ENCODE measurements around the gene PPM1M.

Gene PPM1M

GRCh38 chr3:52294320-52295150 lies 49.0 kb downstream of the PPM1M start:
- TF ChIP-seq CSRNP3 (CRISPR knock-in tag; IDR thresholded peaks at IDR 0.05) (no peak), OSR1 (CRISPR knock-in tag; IDR thresholded peaks at IDR 0.05) (no peak), ZFP3 (CRISPR knock-in tag; IDR thresholded peaks at IDR 0.05) (no peak), ZC3H10 (CRISPR knock-in tag; IDR thresholded peaks at IDR 0.05) (no peak), SNAI2 (CRISPR knock-in tag; IDR thresholded peaks at IDR 0.05) (no peak), ISL1 (CRISPR knock-in tag; IDR thresholded peaks at IDR 0.05) (no peak), CREB5 (CRISPR knock-in tag; IDR thresholded peaks at IDR 0.05; ENCODE audit: low read depth) (no peak), ZFP30 (CRISPR knock-in tag; IDR thresholded peaks at IDR 0.05) (no peak), TOX (CRISPR knock-in tag; IDR thresholded peaks at IDR 0.05; ENCODE audit: borderline replicate concordance) (no peak), GLIS3 (CRISPR knock-in tag; IDR thresholded peaks at IDR 0.05) (no peak), TSHZ2 (CRISPR knock-in tag; IDR thresholded peaks at IDR 0.05) (no peak), TCF4 (CRISPR knock-in tag; IDR thresholded peaks at IDR 0.05; ENCODE audit: borderline replicate concordance) (no peak), ARNTL (CRISPR knock-in tag; IDR thresholded peaks at IDR 0.05; ENCODE audit: borderline replicate concordance, low read depth) (no peak), ZNF8 (CRISPR knock-in tag; IDR thresholded peaks at IDR 0.05) (no peak)
- ATAC-seq, result no peak

- TF ChIP-seq CSDC2 (CRISPR knock-in tag; IDR thresholded peaks at IDR 0.05), result no peak
- no peak for TF ChIP-seq ISL1 (CRISPR knock-in tag; IDR thresholded peaks at IDR 0.05)
- TF ChIP-seq ESRRG (CRISPR knock-in tag; IDR thresholded peaks at IDR 0.05), result no peak
- no peak for TF ChIP-seq ZC3H10 (CRISPR knock-in tag; IDR thresholded peaks at IDR 0.05)
- TF ChIP-seq ARNTL (CRISPR knock-in tag; IDR thresholded peaks at IDR 0.05; ENCODE audit: borderline replicate concordance, low read depth), result no peak
- TF ChIP-seq GLIS3 (CRISPR knock-in tag; IDR thresholded peaks at IDR 0.05), result no peak
- no peak for TF ChIP-seq ZFP30 (CRISPR knock-in tag; IDR thresholded peaks at IDR 0.05)
- TF ChIP-seq TSHZ2 (CRISPR knock-in tag; IDR thresholded peaks at IDR 0.05), result no peak
- TF ChIP-seq CSRNP3 (CRISPR knock-in tag; IDR thresholded peaks at IDR 0.05), result no peak
- no peak for TF ChIP-seq RARB (CRISPR knock-in tag; IDR thresholded peaks at IDR 0.05)
- no peak for TF ChIP-seq ZNF8 (CRISPR knock-in tag; IDR thresholded peaks at IDR 0.05)
- TF ChIP-seq CREB5 (CRISPR knock-in tag; IDR thresholded peaks at IDR 0.05; ENCODE audit: low read depth), result no peak
- no peak for TF ChIP-seq ZNF565 (CRISPR knock-in tag; conservative IDR thresholded peaks at IDR 0.05; ENCODE audit: low read depth)
- no peak for TF ChIP-seq ZFP3 (CRISPR knock-in tag; IDR thresholded peaks at IDR 0.05)
- TF ChIP-seq POU6F1 (CRISPR knock-in tag; IDR thresholded peaks at IDR 0.05; ENCODE audit: borderline replicate concordance, low read depth), result no peak
- TF ChIP-seq PPARA (CRISPR knock-in tag; IDR thresholded peaks at IDR 0.05; ENCODE audit: borderline replicate concordance), result no peak
- TF ChIP-seq OSR1 (CRISPR knock-in tag; IDR thresholded peaks at IDR 0.05), result no peak
- no peak for TF ChIP-seq PATZ1 (CRISPR knock-in tag; IDR thresholded peaks at IDR 0.05; ENCODE audit: borderline replicate concordance)
- ATAC-seq, result no peak
Observed at GRCh38 chr3:52295671-52296208, 50.2 kb downstream of the PPM1M start.

Data from SK-N-SH treated with all-trans-retinoic acid at 6 μM for 48 hours (cell line).